GM12892 (cell line): ENCODE data around the gene RPL7A.

Source experiments
- DNase-seq: peaks from one replicate; pipeline ENCODE4 v3.0.0; 2011; ENCODE audit not compliant: insufficient read length
- FAIRE-seq: peaks from 2 replicates; lab custom pipeline; 2011; peaks lifted over from hg19 to GRCh38; lab: Jason Lieb, UNC
- POLR2A ChIP-seq: IDR thresholded peaks from 2 replicates; pipeline ENCODE4 v1.6.1; 2011; ENCODE audit warnings: low read depth, low read length, control low read depth
- POLR2AphosphoS5 ChIP-seq: IDR thresholded peaks from 2 replicates; pipeline ENCODE4 v1.6.1; 2011; ENCODE audit warnings: low read depth, low read length, control low read depth
- TAF1 ChIP-seq: IDR thresholded peaks from 2 replicates; pipeline ENCODE4 v1.6.1; 2011; ENCODE audit warnings: low read depth, mild to moderate bottlenecking, control low read depth, low read length, borderline replicate concordance

Gene RPL7A

GRCh38 chr9:133366435-133366834, 18.4 kb downstream of the RPL7A start:
- FAIRE-seq (no peak), DNase-seq (no peak)
- no peak for TF ChIP-seq TAF1
- no peak for TF ChIP-seq POLR2AphosphoS5
- no peak for TF ChIP-seq POLR2A

GRCh38 chr9:133367221-133367620, 19.2 kb downstream of the RPL7A start:
- FAIRE-seq (no peak), DNase-seq (no peak)
- TF ChIP-seq POLR2A, result 0 out of 2 replicates have a peak, but pooled peaks have one; percentile 16
- no peak for TF ChIP-seq TAF1

GRCh38 chr9:133367778-133368177, 19.8 kb downstream of the RPL7A start:
- no peak for DNase-seq
- TF ChIP-seq POLR2AphosphoS5 (no peak), TAF1 (no peak), POLR2A (no peak)
- no peak for FAIRE-seq

- DNase-seq (no peak), FAIRE-seq (no peak)
- TF ChIP-seq POLR2A (no peak; the same call in 1 of the 2 replicates), TAF1 (no peak), POLR2AphosphoS5 (no peak)
These were observed 20.3 kb downstream of the RPL7A start for GRCh38 chr9:133368249-133368881.

GRCh38 chr9:133369422-133369821, 21.4 kb downstream of the RPL7A start:
- DNase-seq, result no peak
- FAIRE-seq, result no peak
- TF ChIP-seq POLR2AphosphoS5 (no peak), POLR2A (no peak), TAF1 (no peak)

GRCh38 chr9:133369933-133370332, 21.9 kb downstream of the RPL7A start:
- no peak for TF ChIP-seq TAF1
- TF ChIP-seq POLR2A, result no peak
- TF ChIP-seq POLR2AphosphoS5, result no peak
- DNase-seq (no peak), FAIRE-seq (no peak)

- no peak for DNase-seq
- FAIRE-seq, result no peak
These were observed 22.7 kb downstream of the RPL7A start for GRCh38 chr9:133370685-133371084.

GRCh38 chr9:133371261-133371711, 23.3 kb downstream of the RPL7A start:
- TF ChIP-seq POLR2A, result no peak
- peak; percentile 33 for FAIRE-seq

More at GRCh38 chr9:133370685-133371084, 22.7 kb downstream of the RPL7A start:
- TF ChIP-seq POLR2AphosphoS5 (no peak), TAF1 (no peak), POLR2A (no peak)

GRCh38 chr9:133372144-133372543, 24.1 kb downstream of the RPL7A start:
- TF ChIP-seq TAF1 (no peak), POLR2A (no peak), POLR2AphosphoS5 (no peak)
- DNase-seq (no peak), FAIRE-seq (no peak)

More at GRCh38 chr9:133371261-133371711, 23.3 kb downstream of the RPL7A start:
- DNase-seq, result no peak

- FAIRE-seq, result no peak
- no peak for DNase-seq
- TF ChIP-seq POLR2AphosphoS5, result no peak
- TF ChIP-seq POLR2A, result no peak
- no peak for TF ChIP-seq TAF1
These were observed 26.6 kb downstream of the RPL7A start for GRCh38 chr9:133374612-133375115.

GRCh38 chr9:133375116-133375723, 27.2 kb downstream of the RPL7A start:
- FAIRE-seq (no peak), DNase-seq (peak; percentile 54)
- no peak for TF ChIP-seq POLR2A
- no peak for TF ChIP-seq POLR2AphosphoS5
- TF ChIP-seq TAF1, result no peak
